ENCODE data around the gene NRG3.

DNA sequence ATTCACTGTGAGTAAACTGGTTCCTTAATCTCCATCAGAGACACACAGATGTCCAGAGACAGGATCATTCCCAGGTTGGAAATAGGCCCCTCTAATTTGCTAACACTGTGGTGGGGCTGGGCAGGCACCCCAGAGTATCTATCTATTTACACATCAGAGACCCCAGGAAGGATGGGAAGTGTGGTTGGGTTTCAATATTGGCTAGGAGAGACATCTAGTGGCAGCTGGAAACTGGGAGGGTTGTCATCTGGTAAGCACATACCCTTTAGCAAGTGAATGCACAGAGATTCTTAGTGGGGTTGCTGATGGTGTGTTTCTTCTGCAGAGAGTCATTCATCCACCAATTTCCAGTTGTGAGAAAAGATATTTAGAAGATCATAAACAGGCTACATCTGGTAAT, 36.0 kb upstream of the NRG3 start:
- no peak for TF ChIP-seq CTCF (IDR thresholded peaks at IDR 0.05)
- TF ChIP-seq POLR2A (IDR thresholded peaks at IDR 0.05) = no peak
- TF ChIP-seq POLR2AphosphoS5 (IDR thresholded peaks at IDR 0.05) = no peak

Measured in prostate gland (tissue), 2 donors.